Mammary epithelial cell (primary cell): ENCODE results near the gene SIGLEC10.

Experiments
- EZH2 ChIP-seq: IDR thresholded peaks from 2 replicates; pipeline ENCODE4 v1.6.1; 2012; ENCODE audit warnings: low read length, inconsistent platforms, borderline replicate concordance
- TF ChIP-seq, protein P1 (sequence below), 2 donors: IDR thresholded peaks in 1 of 2; conservative IDR thresholded peaks in 1 of 2; 2 replicates each; pipeline ENCODE4 v1.5.1; 2011 to 2012; ENCODE audit warnings: inconsistent platforms in 2 of 2, low read length in 2 of 2, mild to moderate bottlenecking in 2 of 2, control low read depth in 1 of 2, low read depth in 1 of 2; ENCODE audit not compliant: insufficient read depth in 1 of 2; ENCODE audit errors: extremely low read depth in 1 of 2

DNA sequence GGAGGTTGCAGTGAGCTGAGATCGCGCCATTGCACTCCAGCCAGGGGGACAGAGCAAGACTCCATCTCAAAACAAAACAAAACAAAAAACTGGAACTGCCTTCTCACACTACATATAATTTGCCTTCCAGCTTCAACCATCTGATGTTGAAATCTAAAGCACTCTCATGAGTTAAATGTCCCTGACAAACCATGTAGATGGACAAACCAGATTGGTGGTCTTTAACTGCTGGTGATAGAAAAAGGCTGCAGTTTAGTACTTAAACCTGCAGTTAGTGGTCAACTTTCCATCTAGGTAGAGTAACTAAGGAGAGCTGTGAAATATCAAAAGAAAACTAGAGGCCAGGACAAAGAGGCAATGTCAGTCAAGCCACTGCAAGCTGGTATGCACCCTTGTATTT is 21.3 kb downstream of the SIGLEC10 start:
- TF ChIP-seq, protein P1, sequence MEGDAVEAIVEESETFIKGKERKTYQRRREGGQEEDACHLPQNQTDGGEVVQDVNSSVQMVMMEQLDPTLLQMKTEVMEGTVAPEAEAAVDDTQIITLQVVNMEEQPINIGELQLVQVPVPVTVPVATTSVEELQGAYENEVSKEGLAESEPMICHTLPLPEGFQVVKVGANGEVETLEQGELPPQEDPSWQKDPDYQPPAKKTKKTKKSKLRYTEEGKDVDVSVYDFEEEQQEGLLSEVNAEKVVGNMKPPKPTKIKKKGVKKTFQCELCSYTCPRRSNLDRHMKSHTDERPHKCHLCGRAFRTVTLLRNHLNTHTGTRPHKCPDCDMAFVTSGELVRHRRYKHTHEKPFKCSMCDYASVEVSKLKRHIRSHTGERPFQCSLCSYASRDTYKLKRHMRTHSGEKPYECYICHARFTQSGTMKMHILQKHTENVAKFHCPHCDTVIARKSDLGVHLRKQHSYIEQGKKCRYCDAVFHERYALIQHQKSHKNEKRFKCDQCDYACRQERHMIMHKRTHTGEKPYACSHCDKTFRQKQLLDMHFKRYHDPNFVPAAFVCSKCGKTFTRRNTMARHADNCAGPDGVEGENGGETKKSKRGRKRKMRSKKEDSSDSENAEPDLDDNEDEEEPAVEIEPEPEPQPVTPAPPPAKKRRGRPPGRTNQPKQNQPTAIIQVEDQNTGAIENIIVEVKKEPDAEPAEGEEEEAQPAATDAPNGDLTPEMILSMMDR (conservative IDR thresholded peaks at IDR 0.05 in 1 of 2, IDR thresholded peaks at IDR 0.05 in 1 of 2; ENCODE audit: extremely low read depth in 1 of 2, insufficient read depth in 1 of 2, low read depth in 1 of 2, low read length in 2 of 2), result no peak
- no peak for TF ChIP-seq EZH2
